ENCODE data around the gene RAB11FIP4.

The RAB11FIP4 gene

DNA sequence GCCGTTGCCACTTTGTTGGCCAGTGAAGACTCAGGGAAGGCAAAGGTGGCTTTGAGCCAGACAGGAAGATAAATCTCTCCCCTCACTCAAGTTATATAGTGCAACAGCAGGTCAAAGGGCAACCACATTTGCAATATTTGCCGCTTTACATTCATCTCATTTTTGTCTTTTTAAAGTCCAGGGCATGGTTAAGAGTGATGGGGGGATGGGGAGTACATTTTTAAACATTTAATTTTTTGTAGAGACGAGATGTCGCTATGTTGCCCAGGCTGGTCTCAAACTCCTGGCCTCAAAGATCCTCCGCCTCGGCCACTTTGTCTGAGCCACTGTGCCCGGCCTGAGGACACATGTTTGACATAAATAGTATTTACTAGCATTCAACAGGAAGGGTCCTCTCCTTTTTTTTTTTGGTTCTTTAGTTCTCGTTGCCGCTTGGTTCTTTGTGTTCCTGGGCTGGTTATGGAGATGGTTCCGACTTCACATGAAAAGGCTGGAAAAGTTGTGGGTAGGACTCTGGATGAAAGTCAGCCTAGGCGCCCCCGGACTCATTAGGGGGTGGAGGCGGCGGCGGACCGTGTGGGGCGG lies 95.7 kb downstream of the RAB11FIP4 start:
- DNase-seq (ENCODE audit: low spot score), result no peak

DNA sequence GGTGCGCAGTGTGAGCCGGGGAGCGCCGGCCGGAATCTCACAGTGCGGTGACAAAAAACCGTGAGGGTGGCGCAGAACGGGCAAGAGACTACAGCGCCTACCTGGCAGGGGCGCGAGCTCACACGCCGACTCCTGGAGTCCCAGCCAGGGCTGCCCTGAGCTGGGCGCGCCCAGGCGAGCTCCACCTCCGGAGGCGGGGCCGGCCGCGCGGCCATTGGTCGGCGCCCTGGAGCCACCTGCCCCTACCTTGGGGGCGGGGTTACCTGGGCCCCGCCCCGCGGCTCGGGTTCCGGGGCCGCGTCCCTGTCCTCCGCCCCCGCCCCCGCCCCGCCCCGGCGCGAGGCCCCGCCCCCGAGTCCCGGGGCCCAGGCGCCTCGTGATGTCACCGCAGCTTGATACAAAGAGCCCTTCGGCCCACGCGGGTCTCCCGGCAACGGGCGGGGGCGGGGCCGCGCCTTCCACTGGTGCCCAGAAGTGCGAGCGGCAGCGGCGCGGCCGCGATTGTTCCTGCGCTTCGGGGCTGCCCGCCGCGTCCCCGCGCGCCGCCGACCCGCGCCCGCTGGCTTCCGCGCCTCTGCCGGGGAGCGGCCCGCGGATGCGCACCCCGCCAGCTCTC lies 96.3 kb downstream of the RAB11FIP4 start:
- DNase-seq (ENCODE audit: low spot score), result peak; percentile 93

DNA sequence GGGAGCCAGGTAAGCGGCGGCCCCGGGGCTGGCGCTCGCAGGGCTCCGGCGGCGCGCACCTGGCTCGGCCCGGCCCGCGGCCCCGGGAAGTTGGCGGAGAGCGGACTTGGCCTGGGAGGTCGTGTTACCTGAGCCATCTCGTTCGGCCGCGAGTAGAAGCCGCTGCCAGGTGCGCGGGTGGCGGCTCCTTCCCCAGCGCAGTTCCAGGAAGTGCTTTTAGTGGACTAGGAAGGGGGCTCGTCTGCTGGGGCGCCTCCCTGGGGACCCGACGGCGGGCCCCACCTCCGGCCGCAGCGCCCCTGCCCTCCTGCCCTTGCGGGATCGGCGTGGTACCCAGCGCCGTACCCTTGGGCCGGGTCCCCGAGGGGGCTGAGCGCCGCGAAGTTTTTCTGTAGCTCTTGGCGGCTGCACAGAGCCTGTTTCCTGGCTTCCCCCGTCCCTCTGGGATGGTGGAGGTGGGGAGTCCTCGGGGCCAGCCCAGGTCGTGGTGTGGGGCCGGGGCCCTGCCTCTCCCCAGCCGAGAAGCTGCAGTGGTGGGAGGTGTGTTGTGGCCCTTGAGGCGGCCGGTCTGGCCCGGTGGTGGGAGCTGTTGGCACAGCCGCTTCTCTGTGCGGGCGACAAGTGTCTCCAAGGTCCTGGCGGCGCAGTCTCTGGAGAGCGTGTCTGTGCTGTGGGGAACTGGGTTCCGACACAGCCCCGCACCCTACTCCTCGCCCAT lies 96.9 kb downstream of the RAB11FIP4 start:
- DNase-seq (ENCODE audit: low spot score), result peak; percentile 23

DNA sequence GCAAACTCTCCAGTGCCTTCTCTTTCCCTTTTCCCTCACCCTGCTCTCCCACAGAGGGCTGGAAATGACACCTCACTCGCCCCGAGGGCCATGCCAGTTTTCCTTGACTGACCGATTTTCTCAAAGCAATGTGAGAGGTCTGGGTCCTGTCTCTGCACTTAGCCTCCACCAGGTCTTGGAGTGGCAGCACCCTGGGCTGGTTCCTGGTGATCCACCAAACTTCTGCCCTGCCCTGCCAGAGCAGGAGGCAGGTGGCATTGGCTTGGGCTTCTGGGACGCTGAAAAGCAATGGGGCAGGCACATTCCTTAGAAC lies 97.5 kb downstream of the RAB11FIP4 start:
- DNase-seq (ENCODE audit: low spot score), result peak; percentile 23

DNA sequence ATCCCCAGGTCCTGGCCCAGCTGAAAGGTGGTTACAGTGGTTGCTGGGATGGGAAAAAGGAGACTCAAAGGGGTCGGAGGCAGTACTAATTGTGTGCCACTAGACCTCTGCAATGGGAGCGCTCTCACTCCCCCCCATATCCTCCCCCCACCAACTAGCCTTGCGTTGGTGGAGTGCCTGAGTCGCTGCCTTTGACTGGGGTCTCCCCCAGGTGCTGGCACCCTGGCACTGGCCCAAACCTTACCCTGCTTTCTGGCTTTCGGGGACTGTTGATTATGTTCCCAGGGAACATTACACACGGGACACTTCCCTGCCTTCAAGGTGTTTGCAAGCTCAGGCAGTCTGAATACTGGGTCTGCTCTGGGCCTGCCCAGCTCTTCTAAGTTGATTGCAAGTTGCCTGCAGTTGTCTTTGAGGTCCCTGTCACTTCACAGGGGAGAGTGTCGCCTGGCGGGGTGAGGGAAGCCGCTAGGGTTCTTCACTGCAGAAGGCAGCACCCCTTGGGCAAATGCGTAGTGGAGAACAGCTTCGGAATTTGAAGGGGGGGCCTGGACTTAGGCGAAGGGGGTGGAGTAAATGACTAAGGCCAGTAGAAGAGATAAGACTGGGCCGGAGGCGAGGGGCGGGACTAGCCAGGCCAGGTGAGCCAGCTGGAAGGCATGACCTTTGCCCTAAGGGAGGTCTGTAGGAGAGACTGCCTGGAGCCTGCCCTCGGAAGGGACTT lies 98.0 kb downstream of the RAB11FIP4 start:
- peak; percentile 54 for DNase-seq (ENCODE audit: low spot score)

DNA sequence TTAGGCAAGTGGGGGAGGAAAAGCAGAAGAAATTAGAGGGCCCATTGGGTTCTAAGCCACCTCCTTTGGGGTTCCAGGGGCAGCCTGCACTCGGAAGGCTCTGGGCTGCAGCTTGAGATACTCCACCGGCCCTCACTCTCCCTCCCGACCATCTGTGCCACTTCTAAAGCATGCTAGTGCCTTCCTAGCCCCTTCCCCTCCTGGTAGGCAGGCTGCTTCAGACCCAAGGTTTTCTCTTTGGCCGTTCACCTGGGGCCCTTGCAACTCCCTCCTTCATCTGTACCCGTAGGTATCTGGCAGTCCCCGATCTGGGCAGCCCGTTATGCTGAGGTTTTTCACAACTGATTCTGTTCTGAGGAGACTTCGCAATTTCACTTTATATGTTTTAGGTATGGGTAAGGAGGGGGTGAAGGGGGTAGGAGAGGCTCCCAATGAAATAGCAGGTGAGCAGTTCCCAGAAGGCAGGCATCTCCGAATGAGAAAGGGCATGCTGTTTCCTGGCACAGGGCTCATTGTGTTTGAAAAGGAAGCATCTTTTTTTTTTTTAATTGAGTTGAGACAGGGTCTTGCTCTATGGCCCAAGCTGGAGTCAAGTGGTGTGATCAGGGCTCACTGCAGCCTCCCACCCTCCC lies 98.7 kb downstream of the RAB11FIP4 start:
- DNase-seq (ENCODE audit: low spot score), result no peak

DNA sequence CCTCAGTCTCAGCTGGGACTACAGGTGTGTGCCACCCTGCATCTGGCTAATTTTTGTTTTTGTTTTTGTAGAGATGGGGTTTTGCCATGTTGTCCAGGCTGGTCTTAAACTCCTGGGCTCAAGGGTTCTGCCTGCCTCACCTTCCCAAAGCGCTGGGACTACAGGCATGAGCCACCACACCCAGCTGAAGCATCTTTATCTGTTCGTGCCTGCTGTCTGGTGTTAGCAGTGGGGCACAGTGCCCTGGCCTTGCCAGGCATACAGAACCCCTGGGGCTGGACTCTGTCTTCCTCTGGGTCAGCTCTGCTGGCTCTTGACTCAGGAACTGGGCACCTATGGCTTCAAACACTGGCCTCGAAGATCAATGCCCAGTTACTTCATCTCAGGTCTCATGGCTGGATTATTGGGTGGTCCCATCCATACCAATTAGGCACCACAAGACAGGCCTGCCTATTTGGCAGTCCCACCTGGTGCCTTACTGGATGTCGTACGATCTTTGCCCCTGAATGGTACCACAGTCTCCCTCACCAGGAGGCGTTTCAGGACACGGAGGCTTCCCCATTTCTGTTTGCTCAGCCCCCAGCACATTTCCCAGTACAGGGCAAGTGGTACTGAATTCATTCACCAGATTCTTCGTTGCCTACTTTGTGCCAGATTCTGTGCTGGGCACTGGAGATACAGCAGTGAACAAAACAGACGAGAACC lies 99.3 kb downstream of the RAB11FIP4 start:
- no peak for DNase-seq (ENCODE audit: low spot score)

DNA sequence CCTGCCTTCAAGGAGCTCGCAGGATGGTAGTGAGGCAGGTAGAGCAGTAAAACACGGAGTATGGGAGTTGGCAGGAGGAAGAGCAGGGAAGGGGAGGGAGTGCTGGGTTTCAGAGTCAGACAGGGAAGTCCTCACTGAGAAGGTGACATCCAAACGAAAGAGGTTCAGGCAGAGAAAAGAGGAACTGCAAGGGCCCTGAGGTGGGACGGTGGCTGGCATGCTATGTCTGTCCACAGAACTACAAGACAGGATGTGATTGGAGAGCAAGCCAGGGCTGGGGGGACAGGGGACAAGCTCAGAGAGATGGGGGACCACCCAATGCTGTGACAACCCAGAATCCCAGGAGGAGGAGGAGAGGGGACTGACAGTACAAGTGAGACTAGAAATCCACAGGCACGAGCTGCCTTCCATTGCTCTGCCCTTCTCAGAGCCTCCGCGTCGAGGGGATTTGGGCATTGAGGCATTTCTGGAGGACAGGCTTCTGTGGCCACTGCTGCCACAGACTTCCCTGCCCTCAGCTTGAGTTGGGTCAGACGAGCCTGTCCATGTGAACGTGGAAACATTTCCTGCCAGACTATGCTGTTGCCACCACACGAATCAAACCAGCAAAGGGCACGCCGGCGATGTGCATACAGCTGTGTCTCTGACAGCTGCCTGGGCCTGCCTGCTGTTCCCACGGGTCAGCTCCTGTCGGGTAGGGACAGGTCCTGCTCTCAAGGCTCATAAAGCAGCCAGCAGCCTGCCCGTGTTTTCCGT lies 100.1 kb downstream of the RAB11FIP4 start:
- DNase-seq (ENCODE audit: low spot score), result no peak

DNA sequence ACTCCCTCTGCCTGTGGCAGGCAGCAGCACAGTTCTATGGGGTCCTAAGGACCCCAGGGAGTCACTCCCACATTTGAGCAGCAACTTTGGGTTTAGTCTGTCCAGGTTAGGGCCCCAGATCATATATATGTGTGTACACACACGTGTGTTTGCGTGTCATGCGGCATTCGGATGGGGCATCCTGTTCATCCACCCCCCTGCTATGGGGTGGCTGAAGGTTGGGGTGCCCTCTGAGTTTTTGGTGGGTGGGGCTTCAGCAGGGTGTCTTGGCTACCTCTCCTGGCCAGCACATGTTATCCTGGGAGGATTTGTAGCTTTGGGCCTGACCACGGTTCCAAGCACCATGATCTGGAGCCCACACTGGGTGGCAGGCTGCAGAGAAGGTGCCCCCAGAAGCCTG lies 100.7 kb downstream of the RAB11FIP4 start:
- DNase-seq (ENCODE audit: low spot score), result no peak

DNA sequence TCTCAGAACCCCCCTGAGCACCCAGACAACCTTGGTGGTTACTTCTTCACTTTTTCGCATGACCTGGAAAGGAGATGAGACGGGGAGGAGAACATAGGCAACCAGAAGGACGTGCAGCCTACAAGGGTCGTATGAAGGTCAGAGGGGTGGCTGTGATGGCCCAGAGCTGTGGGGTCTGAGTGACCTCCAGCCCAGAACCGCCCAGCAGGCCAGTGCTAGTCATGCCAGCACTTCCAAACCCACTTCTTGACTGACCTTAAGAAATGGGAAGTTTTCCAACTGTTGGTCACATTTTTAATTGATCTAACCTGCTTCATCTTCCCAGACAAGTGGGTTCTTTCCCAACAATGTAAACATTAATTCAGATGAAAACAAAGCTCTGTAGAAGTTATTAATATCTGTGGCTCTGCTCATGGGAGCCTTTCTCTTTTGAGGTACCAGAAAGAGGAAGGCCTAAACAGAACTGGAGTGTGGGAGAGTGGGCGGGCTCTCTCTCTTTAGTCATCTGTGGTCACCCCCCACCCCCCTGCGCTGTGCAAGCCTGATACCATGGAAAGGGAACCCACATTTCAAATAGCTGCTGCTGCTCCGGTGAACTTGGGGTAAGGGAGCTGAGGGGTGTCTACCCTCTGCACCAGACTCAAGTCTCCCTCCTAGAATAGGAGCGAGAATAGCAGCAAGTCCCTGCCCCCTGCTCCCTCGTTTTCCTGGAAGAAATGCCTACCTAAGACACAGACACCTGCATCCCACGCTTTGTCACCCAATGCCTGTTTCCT lies 101.6 kb downstream of the RAB11FIP4 start:
- no peak for DNase-seq (ENCODE audit: low spot score)

DNA sequence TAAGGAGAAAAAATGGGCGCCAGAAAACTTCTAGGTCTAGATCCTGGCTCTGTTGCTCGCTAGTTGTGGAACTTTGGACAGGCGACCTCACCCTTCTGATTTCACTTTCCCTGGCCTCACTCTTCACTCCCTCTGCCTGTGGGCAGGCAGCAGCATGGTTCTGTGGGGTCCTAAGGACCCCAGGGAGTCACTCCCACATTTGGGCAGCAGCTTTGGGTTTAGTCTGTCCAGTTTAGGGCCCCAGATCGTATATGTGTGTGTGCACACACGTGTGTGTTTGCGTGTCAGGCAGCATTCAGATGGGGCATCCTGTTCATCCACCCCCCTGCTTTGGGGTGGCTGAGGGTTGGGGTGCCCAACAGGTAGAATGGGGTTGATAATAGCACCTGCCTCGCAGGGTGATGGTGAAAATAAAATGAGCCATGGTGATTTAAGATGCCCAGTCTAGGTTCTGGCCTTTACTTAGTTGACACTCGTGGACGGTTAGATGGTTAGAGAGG lies 102.2 kb downstream of the RAB11FIP4 start:
- no peak for DNase-seq (ENCODE audit: low spot score)

DNA sequence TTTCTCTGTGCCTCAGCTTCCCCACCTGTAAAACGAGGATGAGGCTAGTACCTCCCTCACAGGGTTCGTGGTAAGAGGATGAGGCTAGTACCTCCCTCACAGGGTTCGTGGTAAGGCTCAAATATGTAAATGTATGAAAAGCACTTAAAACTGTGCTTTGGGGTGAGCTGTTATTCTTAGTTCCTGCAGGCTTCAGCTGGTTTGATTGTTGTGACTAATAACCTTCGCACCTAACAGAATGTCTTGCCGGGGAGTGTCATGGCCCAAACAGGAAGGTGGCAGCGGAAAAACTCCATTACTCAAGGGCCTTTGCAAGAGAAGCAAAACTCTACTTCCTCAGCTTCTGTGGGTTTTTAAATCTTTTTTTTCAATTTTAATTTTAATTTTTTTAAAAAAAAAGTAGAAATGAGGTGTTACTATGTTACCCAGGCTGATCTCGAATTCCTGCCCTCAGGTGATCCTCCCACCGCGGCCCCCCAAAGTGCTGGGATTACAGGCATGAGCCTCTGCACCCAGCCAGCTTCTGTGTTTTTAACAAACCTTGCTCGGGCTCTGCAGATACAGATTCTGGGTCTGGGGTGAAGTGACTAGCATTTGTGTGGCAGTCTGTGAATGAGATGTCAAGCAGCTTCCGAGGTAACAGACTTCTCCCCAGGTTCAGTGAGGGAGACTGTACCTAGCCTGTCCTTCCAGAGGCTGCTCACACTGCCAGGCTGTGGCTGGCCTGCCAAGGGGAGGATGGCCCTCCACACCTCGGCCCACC lies 103.0 kb downstream of the RAB11FIP4 start:
- DNase-seq (ENCODE audit: low spot score), result peak; percentile 80

DNA sequence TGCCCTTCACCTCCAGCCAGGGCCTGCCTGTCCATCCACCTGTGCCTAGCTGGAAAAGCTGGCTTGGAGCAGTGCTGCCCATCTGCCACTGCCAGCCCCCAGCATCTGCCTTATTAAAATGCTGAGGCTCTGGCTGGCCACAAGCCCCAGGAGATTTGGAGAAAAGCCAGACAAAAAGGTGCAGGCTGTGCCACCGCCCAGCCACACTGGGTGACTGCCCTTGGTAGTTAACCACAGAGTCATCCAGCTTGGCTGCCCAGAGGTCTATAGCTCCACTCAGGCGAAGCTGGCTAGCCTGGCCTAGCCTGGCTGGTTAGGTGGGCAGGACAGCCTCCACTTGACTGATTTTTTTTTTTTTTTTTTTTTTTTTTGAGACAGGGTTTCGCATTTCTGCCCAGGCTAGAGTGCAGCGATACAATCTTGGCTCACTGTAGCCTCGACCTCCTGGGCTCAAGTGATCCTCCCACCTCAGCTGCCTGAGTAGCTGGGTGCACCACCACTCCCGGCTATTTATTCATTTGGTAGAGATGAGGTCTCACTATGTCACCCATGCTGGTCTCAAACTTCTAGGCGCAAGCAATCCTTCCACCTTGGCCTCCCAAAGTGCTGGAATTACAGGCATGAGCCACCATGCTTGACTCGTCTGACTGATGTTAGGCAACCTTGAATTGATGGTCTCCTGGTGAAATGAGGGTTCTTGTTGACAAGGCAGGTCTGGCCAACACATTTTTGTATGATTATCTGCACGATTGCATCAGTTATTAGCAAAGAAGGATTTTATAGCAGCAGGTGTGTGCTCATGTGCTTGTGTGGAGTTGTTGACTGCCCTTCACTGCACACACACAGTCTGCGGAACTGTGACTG lies 103.8 kb downstream of the RAB11FIP4 start:
- peak; percentile 91 for DNase-seq (ENCODE audit: low spot score)

DNA sequence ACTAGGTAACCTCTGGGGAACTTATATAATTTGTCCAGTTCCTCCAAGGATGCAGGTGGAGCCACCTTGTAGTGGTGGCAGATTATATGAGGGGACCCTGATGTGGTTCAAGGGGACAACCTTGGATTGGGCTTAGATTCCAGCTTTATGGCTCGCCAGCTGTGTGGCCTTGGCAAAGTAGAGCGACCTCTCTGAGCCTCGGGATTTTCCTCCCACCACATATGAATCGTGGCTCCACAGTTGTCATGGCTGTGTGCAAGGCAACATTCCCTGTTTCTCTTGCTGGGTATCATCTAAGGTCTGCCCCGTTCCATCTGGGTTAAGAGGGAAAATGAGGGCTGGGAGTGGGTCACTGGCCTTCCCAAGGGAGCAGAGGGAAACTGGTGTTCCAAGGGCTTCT lies 104.6 kb downstream of the RAB11FIP4 start:
- no peak for DNase-seq (ENCODE audit: low spot score)

DNA sequence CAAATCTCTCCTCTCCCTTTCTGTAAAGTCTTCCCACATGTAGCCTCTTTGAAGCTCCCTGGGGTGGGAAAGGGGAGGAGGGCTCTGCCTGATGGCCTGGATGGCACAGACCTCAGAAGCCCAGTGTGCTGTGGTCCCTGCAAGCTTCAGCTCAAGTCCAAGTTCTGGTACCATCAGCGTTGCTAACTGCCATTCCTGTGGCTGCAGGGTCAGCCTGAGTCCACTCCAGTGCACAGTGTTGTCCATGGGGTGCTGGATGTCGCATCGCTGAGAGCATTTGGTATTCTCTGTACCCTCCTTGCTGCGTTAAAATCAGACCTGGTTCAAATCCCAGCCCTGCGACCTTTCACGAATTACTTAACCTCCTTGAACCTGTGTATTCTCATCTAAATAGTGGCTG lies 105.1 kb downstream of the RAB11FIP4 start:
- DNase-seq (ENCODE audit: low spot score), result no peak

DNA sequence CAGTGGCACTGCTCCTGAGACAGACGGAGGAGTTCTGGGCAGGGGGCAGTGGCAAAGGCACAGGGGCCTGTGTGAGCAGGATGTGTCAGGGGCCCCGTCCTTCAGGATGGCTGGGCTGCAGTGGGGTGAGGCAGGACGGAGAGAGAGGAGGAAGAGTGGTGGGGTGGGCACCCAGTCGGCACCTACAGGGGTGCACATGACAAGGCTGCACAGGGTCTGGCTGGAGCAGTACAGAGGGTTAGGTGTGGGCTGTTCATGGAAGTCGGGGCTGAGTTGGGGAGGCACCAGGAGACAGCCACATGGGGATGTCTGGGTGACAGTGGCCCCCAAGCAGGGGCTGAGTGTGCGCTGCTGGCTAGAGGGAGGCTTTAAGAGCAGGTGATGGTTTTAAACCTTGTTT lies 106.0 kb downstream of the RAB11FIP4 start:
- DNase-seq (ENCODE audit: low spot score), result no peak

DNA sequence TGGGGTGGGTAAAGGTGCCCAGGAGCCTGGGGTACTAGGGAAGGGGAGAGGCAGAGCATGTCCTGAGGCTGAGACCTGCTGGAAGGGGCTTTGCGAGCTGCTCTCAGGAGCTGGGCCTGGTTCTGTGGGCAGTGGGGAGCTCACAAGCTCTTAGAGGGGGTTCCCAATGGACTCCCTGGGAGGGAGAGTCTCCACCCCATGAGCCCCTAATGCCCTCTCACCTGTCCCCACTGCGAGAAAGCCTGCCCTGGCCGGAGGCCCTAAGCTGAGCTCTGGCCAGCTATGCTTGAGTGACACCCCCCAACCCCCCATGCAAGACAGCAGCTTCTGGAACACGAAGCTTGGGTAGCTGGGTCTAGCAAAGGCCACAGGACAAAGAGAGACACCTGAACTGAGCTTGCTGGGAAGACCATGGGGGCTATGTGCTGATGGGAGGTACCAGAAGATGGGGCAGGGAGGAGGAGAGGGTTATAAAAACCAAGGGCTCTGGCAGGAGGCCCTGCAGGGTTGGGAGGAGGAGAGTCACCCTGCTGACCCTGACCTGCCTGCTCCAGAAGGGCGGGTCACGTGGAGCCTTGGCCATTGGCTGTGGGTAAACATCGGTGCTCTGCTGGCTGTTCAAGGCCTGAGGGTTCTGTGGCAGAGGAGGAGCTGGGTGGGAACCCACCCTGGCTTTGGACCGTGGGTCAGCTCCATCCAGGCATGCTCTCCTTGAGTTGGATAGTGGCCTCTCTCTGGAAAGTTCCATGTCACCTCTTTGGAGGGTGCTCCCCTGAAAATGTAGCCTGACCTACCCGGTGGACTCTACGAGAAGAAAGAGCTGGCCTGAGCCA lies 106.7 kb downstream of the RAB11FIP4 start:
- DNase-seq (ENCODE audit: low spot score), result no peak
